WTC11 (cell line): Measurements from ENCODE around the gene F10. TPM values are rescaled to one million over a fixed set of nuclear protein-coding genes. Genes with fewer than 3 reads are reported as not detected.

ENCODE experiments used
- ATAC-seq: fragments of 200-7000 bp; cut with Tn5 transposase; 2 replicates; pipeline ENCODE4 v1.10.0; 2021; ENCODE audit warnings: mild to moderate bottlenecking, moderate library complexity
- CTCF ChIA-PET: fragments of 300-600 bp; sonication (Branson Sonifier 250); formaldehyde crosslinking; loops from one replicate; lab custom pipeline; 2021; ENCODE audit warnings: antibody characterized with exemption; lab: Charles Lee
- POLR2A ChIA-PET: fragments of 350-600 bp; sonication (Branson Sonifier 250); formaldehyde crosslinking; loops from one replicate; lab custom pipeline; 2021; ENCODE audit warnings: antibody characterized with exemption; lab: Charles Lee
- DNase-seq: peaks from one replicate; pipeline ENCODE4 v3.0.0; 2021; ENCODE audit warnings: low spot score
- H3K27ac Mint-ChIP-seq: 2 replicates; pipeline ENCODE4 v1.8.0; 2021; ENCODE audit warnings: mixed read lengths
- H3K27me3 Mint-ChIP-seq: 2 replicates; pipeline ENCODE4 v1.8.0; 2021; ENCODE audit warnings: low read depth, mild to moderate bottlenecking, moderate library complexity, mixed read lengths
- H3K36me3 Mint-ChIP-seq: 2 replicates; pipeline ENCODE4 v1.8.0; 2021; ENCODE audit warnings: mixed read lengths
- H3K4me1 Mint-ChIP-seq: 2 replicates; pipeline ENCODE4 v1.8.0; 2022; ENCODE audit warnings: mixed read lengths
- H3K4me3 Mint-ChIP-seq: 2 replicates; pipeline ENCODE4 v1.8.0; 2021; ENCODE audit warnings: mild to moderate bottlenecking, moderate library complexity, mixed read lengths
- H3K9me3 Mint-ChIP-seq: 2 replicates; pipeline ENCODE4 v1.8.0; 2021; ENCODE audit warnings: mixed read lengths
- ETV6 ChIP-seq: sonication (generic); formaldehyde crosslinking; IDR thresholded peaks from 2 replicates; pipeline ENCODE4 v1.8.1; 2022; ENCODE audit warnings: mild to moderate bottlenecking, missing genetic modification reagents
- FOXK1 ChIP-seq: sonication (generic); formaldehyde crosslinking; IDR thresholded peaks from 2 replicates; pipeline ENCODE4 v1.8.0; 2022; ENCODE audit warnings: mild to moderate bottlenecking, moderate library complexity, missing genetic modification reagents
- NFATC4 ChIP-seq: fragments of 250-450 bp; sonication (Bioruptor Pico); IDR thresholded peaks from 2 replicates; pipeline ENCODE4 v1.9.0; 2021; ENCODE audit warnings: mild to moderate bottlenecking
- PRRX2 ChIP-seq: fragments of 250-450 bp; sonication (Bioruptor Pico); IDR thresholded peaks from 2 replicates; pipeline ENCODE4 v1.8.0; 2021; ENCODE audit warnings: mild to moderate bottlenecking
- TEAD4 ChIP-seq: sonication (generic); formaldehyde crosslinking; IDR thresholded peaks from 2 replicates; pipeline ENCODE4 v1.8.0; 2022; ENCODE audit warnings: mild to moderate bottlenecking, missing genetic modification reagents
- ZNF232 ChIP-seq: sonication (generic); formaldehyde crosslinking; IDR thresholded peaks from 2 replicates; pipeline ENCODE4 v1.8.0; 2022; ENCODE audit warnings: mild to moderate bottlenecking, missing genetic modification reagents
- ZNF263 ChIP-seq: sonication (generic); formaldehyde crosslinking; IDR thresholded peaks from 2 replicates; pipeline ENCODE4 v1.8.1; 2022; ENCODE audit warnings: low read depth, mild to moderate bottlenecking, moderate library complexity, missing genetic modification reagents
- ZNF416 ChIP-seq: fragments of 250-450 bp; sonication (Bioruptor Pico); IDR thresholded peaks from 2 replicates; pipeline ENCODE4 v1.9.0; 2021; ENCODE audit warnings: mild to moderate bottlenecking, inconsistent platforms
- ZNF671 ChIP-seq: fragments of 250-450 bp; sonication (Bioruptor Pico); IDR thresholded peaks from 2 replicates; pipeline ENCODE4 v1.8.0; 2021; ENCODE audit warnings: mild to moderate bottlenecking
- total RNA-seq: library from RNA; stranded (reverse); gene quantifications from 3 replicates; pipeline ENCODE4 v1.2.3, GENCODE V29; 2021
- TF ChIP-seq, protein P1 (sequence below): sonication (generic); formaldehyde crosslinking; IDR thresholded peaks from 2 replicates; pipeline ENCODE4 v1.8.0; 2023; ENCODE audit warnings: missing genetic modification reagents, mild to moderate bottlenecking, borderline replicate concordance
- TF ChIP-seq, protein P2 (sequence below): sonication (generic); formaldehyde crosslinking; conservative IDR thresholded peaks from 2 replicates; pipeline ENCODE4 v1.8.1; 2022; ENCODE audit warnings: mild to moderate bottlenecking, missing genetic modification reagents
- TF ChIP-seq, protein P3 (sequence below): sonication (generic); formaldehyde crosslinking; IDR thresholded peaks from 2 replicates; pipeline ENCODE4 v1.8.1; 2022; ENCODE audit warnings: low read depth, mild to moderate bottlenecking, moderate library complexity, missing genetic modification reagents, borderline replicate concordance

F10 gene
- total RNA-seq, 1 experiment from 2014 or later, result 0.87 TPM

DNA sequence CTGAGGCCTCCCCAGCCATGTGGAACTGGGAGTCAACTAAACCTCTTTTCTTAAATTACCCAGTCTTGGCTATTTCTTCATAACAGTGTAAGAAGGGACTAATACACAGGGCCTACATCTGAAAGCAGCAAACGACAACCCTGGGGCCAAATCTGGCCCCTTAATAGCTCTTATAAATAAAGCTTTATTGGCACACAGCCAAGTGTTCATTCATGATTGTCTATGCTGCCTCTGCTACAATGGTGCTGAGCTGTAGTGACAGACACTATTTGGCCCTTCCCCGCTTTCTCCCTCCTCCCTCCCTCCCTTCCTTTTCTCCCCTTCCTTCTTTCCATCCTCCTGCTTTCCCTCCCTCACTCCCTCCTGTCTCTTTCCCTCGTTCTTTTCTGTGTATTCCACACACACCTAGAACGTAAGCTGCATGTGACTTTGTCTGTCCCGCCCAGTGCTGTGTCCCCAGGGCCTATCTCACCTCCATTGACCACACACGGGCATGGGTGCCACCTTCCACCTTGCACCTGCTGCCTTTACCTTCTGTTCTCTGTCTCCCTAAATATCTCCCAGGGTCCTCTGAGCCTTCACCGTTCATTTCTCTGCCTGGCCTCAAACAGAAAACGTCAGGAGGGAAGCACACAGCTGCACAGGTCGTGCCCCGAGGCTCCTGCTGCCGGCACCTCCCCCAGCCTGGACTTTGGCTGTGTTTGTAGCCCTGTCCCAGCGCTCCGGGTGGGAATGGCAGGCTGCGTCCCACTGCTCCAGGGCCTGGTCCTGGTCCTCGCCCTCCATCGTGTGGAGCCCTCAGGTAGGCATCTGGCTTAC lies 35.5 kb downstream of the F10 start, which contains the start of gene PROZ (continued):
- TF ChIP-seq, protein P1, sequence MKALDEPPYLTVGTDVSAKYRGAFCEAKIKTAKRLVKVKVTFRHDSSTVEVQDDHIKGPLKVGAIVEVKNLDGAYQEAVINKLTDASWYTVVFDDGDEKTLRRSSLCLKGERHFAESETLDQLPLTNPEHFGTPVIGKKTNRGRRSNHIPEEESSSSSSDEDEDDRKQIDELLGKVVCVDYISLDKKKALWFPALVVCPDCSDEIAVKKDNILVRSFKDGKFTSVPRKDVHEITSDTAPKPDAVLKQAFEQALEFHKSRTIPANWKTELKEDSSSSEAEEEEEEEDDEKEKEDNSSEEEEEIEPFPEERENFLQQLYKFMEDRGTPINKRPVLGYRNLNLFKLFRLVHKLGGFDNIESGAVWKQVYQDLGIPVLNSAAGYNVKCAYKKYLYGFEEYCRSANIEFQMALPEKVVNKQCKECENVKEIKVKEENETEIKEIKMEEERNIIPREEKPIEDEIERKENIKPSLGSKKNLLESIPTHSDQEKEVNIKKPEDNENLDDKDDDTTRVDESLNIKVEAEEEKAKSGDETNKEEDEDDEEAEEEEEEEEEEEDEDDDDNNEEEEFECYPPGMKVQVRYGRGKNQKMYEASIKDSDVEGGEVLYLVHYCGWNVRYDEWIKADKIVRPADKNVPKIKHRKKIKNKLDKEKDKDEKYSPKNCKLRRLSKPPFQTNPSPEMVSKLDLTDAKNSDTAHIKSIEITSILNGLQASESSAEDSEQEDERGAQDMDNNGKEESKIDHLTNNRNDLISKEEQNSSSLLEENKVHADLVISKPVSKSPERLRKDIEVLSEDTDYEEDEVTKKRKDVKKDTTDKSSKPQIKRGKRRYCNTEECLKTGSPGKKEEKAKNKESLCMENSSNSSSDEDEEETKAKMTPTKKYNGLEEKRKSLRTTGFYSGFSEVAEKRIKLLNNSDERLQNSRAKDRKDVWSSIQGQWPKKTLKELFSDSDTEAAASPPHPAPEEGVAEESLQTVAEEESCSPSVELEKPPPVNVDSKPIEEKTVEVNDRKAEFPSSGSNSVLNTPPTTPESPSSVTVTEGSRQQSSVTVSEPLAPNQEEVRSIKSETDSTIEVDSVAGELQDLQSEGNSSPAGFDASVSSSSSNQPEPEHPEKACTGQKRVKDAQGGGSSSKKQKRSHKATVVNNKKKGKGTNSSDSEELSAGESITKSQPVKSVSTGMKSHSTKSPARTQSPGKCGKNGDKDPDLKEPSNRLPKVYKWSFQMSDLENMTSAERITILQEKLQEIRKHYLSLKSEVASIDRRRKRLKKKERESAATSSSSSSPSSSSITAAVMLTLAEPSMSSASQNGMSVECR (CRISPR knock-in tag), result no peak
- TF ChIP-seq FOXK1 (CRISPR knock-in tag) (no peak), ZNF416 (no peak), ZNF232 (no peak)

DNA sequence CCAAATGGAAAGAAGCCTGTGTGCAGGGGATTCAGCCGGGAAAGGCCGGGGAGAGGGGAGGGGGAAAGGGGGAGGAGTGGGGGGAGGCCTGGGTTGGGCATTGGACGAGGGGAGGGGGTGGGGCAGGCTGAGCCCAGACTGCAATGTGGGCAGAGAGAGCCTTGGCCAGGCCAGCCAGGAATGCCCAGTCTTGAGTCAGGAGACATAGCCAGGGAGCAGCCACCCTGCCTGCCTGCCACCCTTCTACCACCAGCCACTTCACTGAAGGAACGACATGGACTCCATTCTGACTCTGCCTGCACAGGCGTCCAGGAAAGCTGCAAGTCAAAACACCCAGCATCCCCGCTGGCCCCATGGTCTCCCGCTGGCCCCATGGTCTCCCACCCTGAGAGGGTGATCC lies 36.3 kb downstream of the F10 start:
- DNase-seq (no peak), ATAC-seq (peak; percentile 9; the same call in 1 of the 2 replicates)
- Mint-ChIP-seq H3K4me1 (peaks cover 27% of the 10 kb centered on the region), H3K4me3 (no peak overlapping the region), H3K27ac (no peak overlapping the region), H3K27me3 (peaks cover 2% of the 10 kb centered on the region; the same call in 1 of the 2 replicates), H3K36me3 (no peaks in the 10 kb centered on the region), H3K9me3 (peaks cover 12% of the 10 kb centered on the region)
- CTCF ChIA-PET, result interaction anchor here (1.0 kb wide), 1 partner anchor 129 kb away, joined by 3 read pairs; no protein-coding TSS in a partner anchor
- TF ChIP-seq ETV6 (CRISPR knock-in tag) (no peak), PRRX2 (no peak)
- TF ChIP-seq, protein P2, sequence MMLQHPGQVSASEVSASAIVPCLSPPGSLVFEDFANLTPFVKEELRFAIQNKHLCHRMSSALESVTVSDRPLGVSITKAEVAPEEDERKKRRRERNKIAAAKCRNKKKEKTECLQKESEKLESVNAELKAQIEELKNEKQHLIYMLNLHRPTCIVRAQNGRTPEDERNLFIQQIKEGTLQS (CRISPR knock-in tag), result no peak
- POLR2A ChIA-PET, result no interaction called here

DNA sequence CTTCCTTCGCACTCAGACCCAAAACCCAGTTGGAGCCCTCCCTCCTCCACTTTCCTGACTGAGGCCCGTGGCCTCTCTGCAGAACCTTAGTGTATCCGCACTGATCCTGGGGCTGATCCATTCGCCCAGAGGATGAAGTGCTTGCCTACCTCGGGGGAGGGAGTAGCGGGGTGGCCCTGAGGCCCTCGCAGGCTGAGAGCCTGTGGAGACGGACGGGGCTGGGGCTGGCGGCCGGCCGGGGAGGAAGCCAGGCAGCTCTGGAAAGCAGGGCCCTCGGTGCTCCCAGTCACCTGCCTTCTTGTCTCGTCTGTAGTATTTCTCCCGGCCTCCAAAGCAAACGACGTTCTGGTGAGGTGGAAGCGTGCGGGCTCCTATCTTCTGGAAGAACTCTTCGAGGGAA lies 37.1 kb downstream of the F10 start:
- Mint-ChIP-seq H3K36me3 (no peaks in the 10 kb centered on the region), H3K27me3 (peaks cover 2% of the 10 kb centered on the region; the same call in 1 of the 2 replicates), H3K4me3 (no peak overlapping the region), H3K4me1 (peaks cover 24% of the 10 kb centered on the region), H3K9me3 (peaks cover 12% of the 10 kb centered on the region), H3K27ac (no peak overlapping the region)
- TF ChIP-seq ZNF671 (CRISPR knock-in tag), result no peak
- TF ChIP-seq, protein P1 (CRISPR knock-in tag), result no peak
- TF ChIP-seq ZNF263 (CRISPR knock-in tag), result no peak
- no peak for TF ChIP-seq ZNF232
- no peak for TF ChIP-seq ZNF416
- no peak for TF ChIP-seq NFATC4 (CRISPR knock-in tag)
- no peak for TF ChIP-seq TEAD4 (CRISPR knock-in tag)
- TF ChIP-seq, protein P3, sequence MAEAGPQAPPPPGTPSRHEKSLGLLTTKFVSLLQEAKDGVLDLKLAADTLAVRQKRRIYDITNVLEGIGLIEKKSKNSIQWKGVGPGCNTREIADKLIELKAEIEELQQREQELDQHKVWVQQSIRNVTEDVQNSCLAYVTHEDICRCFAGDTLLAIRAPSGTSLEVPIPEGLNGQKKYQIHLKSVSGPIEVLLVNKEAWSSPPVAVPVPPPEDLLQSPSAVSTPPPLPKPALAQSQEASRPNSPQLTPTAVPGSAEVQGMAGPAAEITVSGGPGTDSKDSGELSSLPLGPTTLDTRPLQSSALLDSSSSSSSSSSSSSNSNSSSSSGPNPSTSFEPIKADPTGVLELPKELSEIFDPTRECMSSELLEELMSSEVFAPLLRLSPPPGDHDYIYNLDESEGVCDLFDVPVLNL (CRISPR knock-in tag), result no peak
- DNase-seq (no peak), ATAC-seq (peak; percentile 27)
- POLR2A ChIA-PET, result no interaction called here
- CTCF ChIA-PET, result interaction anchor here (1.0 kb wide), 1 partner anchor 130 kb away, joined by 3 read pairs; no protein-coding TSS in a partner anchor
